22Rv1 (cell line): ENCODE data around the gene RPUSD3.

Source experiments
- CTCF ChIP-seq: fragments of 450-650 bp; IDR thresholded peaks from 2 replicates; pipeline ENCODE4 v1.5.1; 2017; ENCODE audit warnings: mild to moderate bottlenecking
- ZFX ChIP-seq: fragments of 450-650 bp; IDR thresholded peaks from 2 replicates; pipeline ENCODE4 v1.6.1; 2017; ENCODE audit warnings: antibody characterized with exemption, borderline replicate concordance

- TF ChIP-seq CTCF (no peak), ZFX (no peak)
These were observed 18.3 kb downstream of the RPUSD3 start for GRCh38 chr3:9825451-9826040.
